Stimulated activated CD8-positive, alpha-beta memory T cell treated with anti-CD3 and anti-CD28 coated beads, Interleukin-4, amount 100 ng/mL, for 24 hours (primary cell): Measurements from ENCODE around the gene CCL25.
"Not testable (repeated sequence)": the region's sequence is repeated elsewhere in the genome, so short reads cannot be mapped to it uniquely, and the experiment has no call there.

ENCODE experiments used
- DNase-seq: peaks from one replicate; pipeline ENCODE4 v3.0.0-alpha.2; 2020; ENCODE audit warnings: low read depth

Gene CCL25

GRCh38 chr19:8085598-8086408, 33.2 kb downstream of the CCL25 start:
- DNase-seq = no peak

GRCh38 chr19:8086849-8087248, 34.3 kb downstream of the CCL25 start:
- no peak for DNase-seq

GRCh38 chr19:8087876-8088275, 35.3 kb downstream of the CCL25 start:
- no peak for DNase-seq

- no peak for DNase-seq
Measured at GRCh38 chr19:8088752-8089663, 36.4 kb downstream of the CCL25 start.

GRCh38 chr19:8089664-8090601, 37.4 kb downstream of the CCL25 start:
- DNase-seq = no peak

GRCh38 chr19:8090950-8091349, 38.4 kb downstream of the CCL25 start:
- DNase-seq = no peak

- no peak for DNase-seq
Measured at GRCh38 chr19:8093740-8094139, 41.2 kb downstream of the CCL25 start.

GRCh38 chr19:8094336-8094735, 41.8 kb downstream of the CCL25 start:
- no peak for DNase-seq

GRCh38 chr19:8095354-8095886, 42.9 kb downstream of the CCL25 start:
- no peak for DNase-seq

- no peak for DNase-seq
Measured at GRCh38 chr19:8096071-8096470, 43.5 kb downstream of the CCL25 start.

GRCh38 chr19:8097198-8097597, 44.6 kb downstream of the CCL25 start:
- DNase-seq = no peak

GRCh38 chr19:8097681-8098567, 45.4 kb downstream of the CCL25 start:
- DNase-seq = no peak

GRCh38 chr19:8101311-8101710, 48.8 kb downstream of the CCL25 start:
- no peak for DNase-seq

- not testable (repeated sequence) for DNase-seq
Measured at GRCh38 chr19:8101910-8102309, 49.4 kb downstream of the CCL25 start.

GRCh38 chr19:8105471-8105870, 52.9 kb downstream of the CCL25 start:
- no peak for DNase-seq

- DNase-seq = no peak
Measured at GRCh38 chr19:8107301-8107903, 54.8 kb downstream of the CCL25 start.

- no peak for DNase-seq
Measured at GRCh38 chr19:8108560-8109445, 56.2 kb downstream of the CCL25 start.

- DNase-seq = no peak
Measured at GRCh38 chr19:8109455-8109854, 56.9 kb downstream of the CCL25 start.
